A549 (cell line): ENCODE measurements around the gene ZBTB16.

Source experiments
- CHD2 ChIP-seq: fragments of 150-350 bp; IDR thresholded peaks from 2 replicates; pipeline ENCODE4 v1.6.1; 2014; ENCODE audit warnings: low read length; ENCODE audit not compliant: partially characterized antibody
- CTCF ChIP-seq: fragments of >200 bp; sonication (Bioruptor Twin); formaldehyde crosslinking; IDR thresholded peaks from 3 replicates; pipeline ENCODE4 v1.5.1; 2016
- EP300 ChIP-seq, 2 experiments: fragments of >200 bp; sonication (Bioruptor Twin); formaldehyde crosslinking; IDR thresholded peaks; 2 replicates in 1 of 2; 3 replicates in 1 of 2; pipeline ENCODE4 v1.6.1; 2016 to 2017
- HDAC2 ChIP-seq: fragments of 200-600 bp; sonication (generic); IDR thresholded peaks from 2 replicates; pipeline ENCODE4 v1.6.1; 2016
- HEYL ChIP-seq: fragments of 250-450 bp; sonication (Bioruptor Pico); IDR thresholded peaks from 2 replicates; pipeline ENCODE4 v1.8.0; 2021; ENCODE audit warnings: mild to moderate bottlenecking, moderate library complexity
- HOXA7 ChIP-seq: fragments of 250-450 bp; sonication (Bioruptor Pico); IDR thresholded peaks from 2 replicates; pipeline ENCODE4 v1.5.0; 2020; ENCODE audit warnings: mild to moderate bottlenecking, moderate library complexity
- MYC ChIP-seq: IDR thresholded peaks from 2 replicates; pipeline ENCODE4 v1.6.1; 2012; ENCODE audit warnings: mild to moderate bottlenecking, inconsistent platforms, low read length, improper control_type of control experiment, borderline replicate concordance
- NFE2L2 ChIP-seq: fragments of 150-350 bp; conservative IDR thresholded peaks from 2 replicates; pipeline ENCODE4 v1.6.1; 2014; ENCODE audit warnings: low read length
- POLR2A ChIP-seq: IDR thresholded peaks from 2 replicates; pipeline ENCODE4 v1.6.1; 2012; ENCODE audit warnings: mild to moderate bottlenecking, low read length
- RAD21 ChIP-seq, 2 experiments: fragments of >200 bp in 1 of 2; sonication (Bioruptor Twin) in 1 of 2; formaldehyde crosslinking in 1 of 2; IDR thresholded peaks in 1 of 2; conservative IDR thresholded peaks in 1 of 2; 2 replicates in 1 of 2; 3 replicates in 1 of 2; pipeline ENCODE4 v1.6.1; 2012 to 2018; ENCODE audit warnings: inconsistent platforms in 1 of 2
- TF ChIP-seq, protein P1 (sequence below): fragments of 200-600 bp; sonication (generic); IDR thresholded peaks from 2 replicates; pipeline ENCODE4 v1.6.1; 2016; ENCODE audit warnings: antibody characterized with exemption, mild to moderate bottlenecking, moderate library complexity

DNA sequence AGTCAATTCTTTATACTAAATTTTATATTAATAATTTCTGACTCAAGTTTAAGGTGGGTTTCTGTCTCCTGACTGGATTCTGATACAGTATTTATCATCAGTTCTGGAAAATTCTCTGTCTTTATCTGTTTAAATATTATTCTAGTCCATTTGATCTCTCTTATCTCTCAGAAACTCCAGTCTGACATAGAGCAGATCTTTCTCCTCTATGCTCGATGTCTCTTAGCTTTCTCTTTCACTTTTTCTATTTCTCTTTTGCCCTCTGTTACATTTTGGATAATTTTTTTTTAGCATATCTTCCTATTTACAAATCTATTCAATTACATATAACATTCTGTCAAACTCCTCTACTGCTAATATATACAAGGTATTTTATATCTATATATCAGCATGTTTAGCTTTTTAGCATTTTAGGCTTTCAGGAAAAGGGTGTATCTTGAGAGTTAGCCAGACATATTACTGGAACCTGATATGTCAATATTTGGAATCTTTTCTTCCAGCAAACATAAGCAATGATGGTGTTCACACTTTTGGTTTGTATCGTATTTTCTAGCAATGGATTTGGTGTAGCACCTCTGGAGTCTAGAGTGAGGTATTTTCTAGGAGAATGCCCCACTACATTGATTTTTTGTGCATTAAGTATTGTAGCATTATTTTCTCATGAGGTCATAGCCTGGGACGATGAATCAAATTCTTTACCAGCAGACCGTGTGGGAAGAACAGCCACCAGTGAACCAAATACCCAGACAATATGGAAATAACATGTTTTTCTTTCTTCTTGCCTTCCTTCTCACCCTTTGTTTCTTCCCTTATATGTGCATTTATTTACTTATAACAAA, 232.6 kb downstream of the ZBTB16 start:
- TF ChIP-seq CTCF, result no peak
- TF ChIP-seq RAD21 (conservative IDR thresholded peaks at IDR 0.05 in 1 of 2, IDR thresholded peaks at IDR 0.05 in 1 of 2), result no peak
- no peak for TF ChIP-seq HDAC2
- TF ChIP-seq NFE2L2, result no peak
- TF ChIP-seq CHD2, result no peak
- no peak for TF ChIP-seq MYC
- TF ChIP-seq POLR2A, result no peak
- TF ChIP-seq HOXA7 (CRISPR knock-in tag), result no peak
- TF ChIP-seq HEYL (CRISPR knock-in tag), result no peak
- TF ChIP-seq, protein P1, sequence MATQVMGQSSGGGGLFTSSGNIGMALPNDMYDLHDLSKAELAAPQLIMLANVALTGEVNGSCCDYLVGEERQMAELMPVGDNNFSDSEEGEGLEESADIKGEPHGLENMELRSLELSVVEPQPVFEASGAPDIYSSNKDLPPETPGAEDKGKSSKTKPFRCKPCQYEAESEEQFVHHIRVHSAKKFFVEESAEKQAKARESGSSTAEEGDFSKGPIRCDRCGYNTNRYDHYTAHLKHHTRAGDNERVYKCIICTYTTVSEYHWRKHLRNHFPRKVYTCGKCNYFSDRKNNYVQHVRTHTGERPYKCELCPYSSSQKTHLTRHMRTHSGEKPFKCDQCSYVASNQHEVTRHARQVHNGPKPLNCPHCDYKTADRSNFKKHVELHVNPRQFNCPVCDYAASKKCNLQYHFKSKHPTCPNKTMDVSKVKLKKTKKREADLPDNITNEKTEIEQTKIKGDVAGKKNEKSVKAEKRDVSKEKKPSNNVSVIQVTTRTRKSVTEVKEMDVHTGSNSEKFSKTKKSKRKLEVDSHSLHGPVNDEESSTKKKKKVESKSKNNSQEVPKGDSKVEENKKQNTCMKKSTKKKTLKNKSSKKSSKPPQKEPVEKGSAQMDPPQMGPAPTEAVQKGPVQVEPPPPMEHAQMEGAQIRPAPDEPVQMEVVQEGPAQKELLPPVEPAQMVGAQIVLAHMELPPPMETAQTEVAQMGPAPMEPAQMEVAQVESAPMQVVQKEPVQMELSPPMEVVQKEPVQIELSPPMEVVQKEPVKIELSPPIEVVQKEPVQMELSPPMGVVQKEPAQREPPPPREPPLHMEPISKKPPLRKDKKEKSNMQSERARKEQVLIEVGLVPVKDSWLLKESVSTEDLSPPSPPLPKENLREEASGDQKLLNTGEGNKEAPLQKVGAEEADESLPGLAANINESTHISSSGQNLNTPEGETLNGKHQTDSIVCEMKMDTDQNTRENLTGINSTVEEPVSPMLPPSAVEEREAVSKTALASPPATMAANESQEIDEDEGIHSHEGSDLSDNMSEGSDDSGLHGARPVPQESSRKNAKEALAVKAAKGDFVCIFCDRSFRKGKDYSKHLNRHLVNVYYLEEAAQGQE, result no peak
- TF ChIP-seq EP300 (IDR thresholded peaks at IDR 0.05), result 0 out of 5 replicates have a peak, but pooled peaks of 1 of the 2 experiments have one; percentile 22
